ENCODE measurements around the gene RAI2. TPM values are rescaled to one million over a fixed set of nuclear protein-coding genes. Genes with fewer than 3 reads are reported as not detected.
"Not testable (repeated sequence)": the region's sequence is repeated elsewhere in the genome, so short reads cannot be mapped to it uniquely, and the experiment has no call there.

The RAI2 gene
- total RNA-seq, 1 donor from 2014 or later = 0.52 TPM

GRCh38 chrX:17798921-17799320 is 62.2 kb downstream of the RAI2 start:
- H3K36me3 ChIP-seq (ENCODE audit: control insufficient read depth in 3 of 3, insufficient read depth in 3 of 3, low read length in 3 of 3) = peaks cover 0 to 2% (median 0%) of the 10 kb centered on the region in 3 donors
- no peak overlapping the region for H3K27ac ChIP-seq (ENCODE audit: low read depth, low read length)
- H3K9ac ChIP-seq (ENCODE audit: low read depth in 1 of 3, low read length in 3 of 3) = no peak overlapping the region
- H3K4me3 ChIP-seq (ENCODE audit: low read length in 3 of 3) = no peak overlapping the region
- H3K27me3 ChIP-seq (ENCODE audit: control insufficient read depth in 3 of 3, insufficient read depth in 3 of 3, low read length in 3 of 3) = peaks cover 0 to 3% (median 0%) of the 10 kb centered on the region in 3 donors
- H3K4me1 ChIP-seq (ENCODE audit: control insufficient read depth in 3 of 3, insufficient read depth in 3 of 3, low read length in 3 of 3) = no peaks in the 10 kb centered on the region
- H3K9me3 ChIP-seq (ENCODE audit: control insufficient read depth in 3 of 3, low read length in 3 of 3) = no peaks in the 10 kb centered on the region

GRCh38 chrX:17792826-17793225 is 68.3 kb downstream of the RAI2 start:
- Histone ChIP-seq H3K27me3 (ENCODE audit: control insufficient read depth in 3 of 3, insufficient read depth in 3 of 3, low read length in 3 of 3) (peaks cover 0 to 3% (median 0%) of the 10 kb centered on the region in 3 donors), H3K27ac (ENCODE audit: low read depth, low read length) (no peak overlapping the region), H3K4me3 (ENCODE audit: low read length in 3 of 3) (no peak overlapping the region), H3K36me3 (ENCODE audit: control insufficient read depth in 3 of 3, insufficient read depth in 3 of 3, low read length in 3 of 3) (no peaks in the 10 kb centered on the region), H3K9ac (ENCODE audit: low read depth in 1 of 3, low read length in 3 of 3) (no peak overlapping the region), H3K9me3 (ENCODE audit: control insufficient read depth in 3 of 3, low read length in 3 of 3) (no peaks in the 10 kb centered on the region), H3K4me1 (ENCODE audit: control insufficient read depth in 3 of 3, insufficient read depth in 3 of 3, low read length in 3 of 3) (no peaks in the 10 kb centered on the region)

GRCh38 chrX:17788956-17789562 is 72.0 kb downstream of the RAI2 start:
- Histone ChIP-seq H3K27ac (ENCODE audit: low read depth, low read length) (no peak overlapping the region), H3K9me3 (ENCODE audit: control insufficient read depth in 3 of 3, low read length in 3 of 3) (no peaks in the 10 kb centered on the region), H3K9ac (ENCODE audit: low read depth in 1 of 3, low read length in 3 of 3) (no peak overlapping the region), H3K27me3 (ENCODE audit: control insufficient read depth in 3 of 3, insufficient read depth in 3 of 3, low read length in 3 of 3) (peaks cover 0 to 3% (median 0%) of the 10 kb centered on the region in 3 donors), H3K36me3 (ENCODE audit: control insufficient read depth in 3 of 3, insufficient read depth in 3 of 3, low read length in 3 of 3) (no peaks in the 10 kb centered on the region), H3K4me1 (ENCODE audit: control insufficient read depth in 3 of 3, insufficient read depth in 3 of 3, low read length in 3 of 3) (no peaks in the 10 kb centered on the region), H3K4me3 (ENCODE audit: low read length in 3 of 3) (no peak overlapping the region)

- no peaks in the 10 kb centered on the region for H3K9me3 ChIP-seq (ENCODE audit: control insufficient read depth in 3 of 3, low read length in 3 of 3)
- H3K27ac ChIP-seq (ENCODE audit: low read depth, low read length) = no peak overlapping the region
- no peak overlapping the region for H3K9ac ChIP-seq (ENCODE audit: low read depth in 1 of 3, low read length in 3 of 3)
- H3K4me3 ChIP-seq (ENCODE audit: low read length in 3 of 3) = no peak overlapping the region
- H3K4me1 ChIP-seq (ENCODE audit: control insufficient read depth in 3 of 3, insufficient read depth in 3 of 3, low read length in 3 of 3) = no peaks in the 10 kb centered on the region
- H3K27me3 ChIP-seq (ENCODE audit: control insufficient read depth in 3 of 3, insufficient read depth in 3 of 3, low read length in 3 of 3) = peaks cover 0 to 3% (median 0%) of the 10 kb centered on the region in 3 donors
- H3K36me3 ChIP-seq (ENCODE audit: control insufficient read depth in 3 of 3, insufficient read depth in 3 of 3, low read length in 3 of 3) = no peaks in the 10 kb centered on the region
Observed at GRCh38 chrX:17788439-17788838, 72.7 kb downstream of the RAI2 start.

- Histone ChIP-seq H3K27me3 (ENCODE audit: control insufficient read depth in 3 of 3, insufficient read depth in 3 of 3, low read length in 3 of 3) (peaks cover 0 to 3% (median 0%) of the 10 kb centered on the region in 3 donors), H3K27ac (ENCODE audit: low read depth, low read length) (no peak overlapping the region), H3K4me1 (ENCODE audit: control insufficient read depth in 3 of 3, insufficient read depth in 3 of 3, low read length in 3 of 3) (no peaks in the 10 kb centered on the region), H3K9me3 (ENCODE audit: control insufficient read depth in 3 of 3, low read length in 3 of 3) (no peaks in the 10 kb centered on the region), H3K9ac (ENCODE audit: low read depth in 1 of 3, low read length in 3 of 3) (no peak overlapping the region), H3K4me3 (ENCODE audit: low read length in 3 of 3) (no peak overlapping the region), H3K36me3 (ENCODE audit: control insufficient read depth in 3 of 3, insufficient read depth in 3 of 3, low read length in 3 of 3) (no peaks in the 10 kb centered on the region)
Observed at GRCh38 chrX:17787557-17787956, 73.5 kb downstream of the RAI2 start.

GRCh38 chrX:17786554-17787347 is 74.3 kb downstream of the RAI2 start:
- H3K27ac ChIP-seq (ENCODE audit: low read depth, low read length); H3K9me3 ChIP-seq (ENCODE audit: control insufficient read depth in 3 of 3, low read length in 3 of 3); H3K9ac ChIP-seq (ENCODE audit: low read depth in 1 of 3, low read length in 3 of 3); H3K36me3 ChIP-seq (ENCODE audit: control insufficient read depth in 3 of 3, insufficient read depth in 3 of 3, low read length in 3 of 3); H3K27me3 ChIP-seq (ENCODE audit: control insufficient read depth in 3 of 3, insufficient read depth in 3 of 3, low read length in 3 of 3); H3K4me1 ChIP-seq (ENCODE audit: control insufficient read depth in 3 of 3, insufficient read depth in 3 of 3, low read length in 3 of 3); H3K4me3 ChIP-seq (ENCODE audit: low read length in 3 of 3): not testable (repeated sequence)

- peaks cover 0 to 3% (median 0%) of the 10 kb centered on the region in 3 donors for H3K9me3 ChIP-seq (ENCODE audit: control insufficient read depth in 3 of 3, low read length in 3 of 3)
- H3K27ac ChIP-seq (ENCODE audit: low read depth, low read length) = no peak overlapping the region
- peaks cover 0 to 3% (median 0%) of the 10 kb centered on the region in 3 donors for H3K27me3 ChIP-seq (ENCODE audit: control insufficient read depth in 3 of 3, insufficient read depth in 3 of 3, low read length in 3 of 3)
- no peaks in the 10 kb centered on the region for H3K36me3 ChIP-seq (ENCODE audit: control insufficient read depth in 3 of 3, insufficient read depth in 3 of 3, low read length in 3 of 3)
- H3K4me1 ChIP-seq (ENCODE audit: control insufficient read depth in 3 of 3, insufficient read depth in 3 of 3, low read length in 3 of 3) = no peaks in the 10 kb centered on the region
- no peak overlapping the region for H3K4me3 ChIP-seq (ENCODE audit: low read length in 3 of 3)
- H3K9ac ChIP-seq (ENCODE audit: low read depth in 1 of 3, low read length in 3 of 3) = no peak overlapping the region
Observed at GRCh38 chrX:17779434-17779833, 81.7 kb downstream of the RAI2 start.

GRCh38 chrX:17778997-17779396 is 82.1 kb downstream of the RAI2 start:
- H3K36me3 ChIP-seq (ENCODE audit: control insufficient read depth in 3 of 3, insufficient read depth in 3 of 3, low read length in 3 of 3) = no peaks in the 10 kb centered on the region
- no peaks in the 10 kb centered on the region for H3K4me1 ChIP-seq (ENCODE audit: control insufficient read depth in 3 of 3, insufficient read depth in 3 of 3, low read length in 3 of 3)
- peaks cover 0 to 8% (median 4%) of the 10 kb centered on the region in 3 donors for H3K27me3 ChIP-seq (ENCODE audit: control insufficient read depth in 3 of 3, insufficient read depth in 3 of 3, low read length in 3 of 3)
- H3K9me3 ChIP-seq (ENCODE audit: control insufficient read depth in 3 of 3, low read length in 3 of 3) = peaks cover 0 to 3% (median 0%) of the 10 kb centered on the region in 3 donors
- no peak overlapping the region for H3K27ac ChIP-seq (ENCODE audit: low read depth, low read length)
- H3K4me3 ChIP-seq (ENCODE audit: low read length in 3 of 3) = no peak overlapping the region
- no peak overlapping the region for H3K9ac ChIP-seq (ENCODE audit: low read depth in 1 of 3, low read length in 3 of 3)

- Histone ChIP-seq H3K27me3 (ENCODE audit: control insufficient read depth in 3 of 3, insufficient read depth in 3 of 3, low read length in 3 of 3) (peaks cover 0 to 32% (median 13%) of the 10 kb centered on the region in 3 donors), H3K27ac (ENCODE audit: low read depth, low read length) (no peak overlapping the region), H3K4me3 (ENCODE audit: low read length in 3 of 3) (no peak overlapping the region)
Observed at GRCh38 chrX:17774053-17774452, 87.0 kb downstream of the RAI2 start.

GRCh38 chrX:17773221-17773876 is 87.7 kb downstream of the RAI2 start:
- H3K9me3 ChIP-seq (ENCODE audit: control insufficient read depth in 3 of 3, low read length in 3 of 3) = no peaks in the 10 kb centered on the region
- no peaks in the 10 kb centered on the region for H3K36me3 ChIP-seq (ENCODE audit: control insufficient read depth in 3 of 3, insufficient read depth in 3 of 3, low read length in 3 of 3)
- H3K27me3 ChIP-seq (ENCODE audit: control insufficient read depth in 3 of 3, insufficient read depth in 3 of 3, low read length in 3 of 3) = peaks cover 0 to 34% (median 13%) of the 10 kb centered on the region in 3 donors
- H3K27ac ChIP-seq (ENCODE audit: low read depth, low read length) = no peak overlapping the region
- no peak overlapping the region for H3K4me3 ChIP-seq (ENCODE audit: low read length in 3 of 3)
- no peaks in the 10 kb centered on the region for H3K4me1 ChIP-seq (ENCODE audit: control insufficient read depth in 3 of 3, insufficient read depth in 3 of 3, low read length in 3 of 3)
- H3K9ac ChIP-seq (ENCODE audit: low read depth in 1 of 3, low read length in 3 of 3) = no peak overlapping the region

More at GRCh38 chrX:17774053-17774452, 87.0 kb downstream of the RAI2 start:
- Histone ChIP-seq H3K9me3 (ENCODE audit: control insufficient read depth in 3 of 3, low read length in 3 of 3) (no peaks in the 10 kb centered on the region), H3K9ac (ENCODE audit: low read depth in 1 of 3, low read length in 3 of 3) (no peak overlapping the region), H3K36me3 (ENCODE audit: control insufficient read depth in 3 of 3, insufficient read depth in 3 of 3, low read length in 3 of 3) (no peaks in the 10 kb centered on the region), H3K4me1 (ENCODE audit: control insufficient read depth in 3 of 3, insufficient read depth in 3 of 3, low read length in 3 of 3) (no peaks in the 10 kb centered on the region)

All from skeletal muscle tissue (tissue), 4 donors.